ENCODE measurements around the gene TMEM240.
"Not testable (repeated sequence)": the region's sequence is repeated elsewhere in the genome, so short reads cannot be mapped to it uniquely, and the experiment has no call there.

The TMEM240 gene

DNA sequence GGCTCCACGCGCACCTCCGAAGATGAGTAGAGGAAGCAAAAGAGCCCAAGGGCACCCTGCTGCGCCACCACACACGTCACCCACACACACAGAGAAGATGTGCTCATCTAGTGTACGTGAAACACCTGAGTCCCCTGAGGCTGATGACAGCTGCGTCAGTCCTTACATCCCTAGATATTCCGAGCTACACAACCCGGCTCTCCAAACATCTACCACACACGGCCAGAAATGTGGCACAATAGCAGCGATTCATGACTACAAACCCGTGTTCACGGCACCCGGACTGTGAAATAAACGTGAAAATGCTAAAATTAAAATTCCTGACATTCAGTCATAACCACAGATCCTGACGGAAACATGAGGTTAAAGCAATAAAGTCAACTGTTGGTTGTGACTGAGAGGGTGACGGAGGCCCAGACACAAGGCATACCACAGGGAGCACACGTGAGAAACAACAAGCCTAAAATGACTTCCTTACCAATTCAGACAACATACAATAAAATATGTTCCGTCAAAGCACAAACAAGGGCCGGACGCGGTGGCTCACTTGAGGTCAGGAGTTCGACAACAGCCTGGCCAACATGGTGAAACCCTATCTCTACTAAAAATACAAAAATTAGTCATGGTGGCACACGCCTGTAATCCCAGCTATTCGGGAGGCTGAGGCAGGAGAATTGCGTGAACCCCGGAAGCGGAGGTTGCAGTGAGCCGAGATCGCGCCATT is 26.9 kb upstream of the TMEM240 start:
- Histone ChIP-seq H3K9ac (ENCODE audit: low read length) (no peak overlapping the region), H3K36me3 (ENCODE audit: insufficient read depth, low read length) (peaks cover 39% of the 10 kb centered on the region), H3K27ac (ENCODE audit: low read depth, low read length) (no peak overlapping the region), H3K27me3 (ENCODE audit: control insufficient read depth in 1 of 2, insufficient read depth in 2 of 2, low read length in 2 of 2) (no peaks in the 10 kb centered on the region), H3K4me1 (ENCODE audit: insufficient read depth, low read length) (peaks cover 17% of the 10 kb centered on the region), H3K4me3 (ENCODE audit: low read depth in 1 of 2, low read length in 2 of 2) (no peak overlapping the region), H3K9me3 (ENCODE audit: low read length) (no peaks in the 10 kb centered on the region)

DNA sequence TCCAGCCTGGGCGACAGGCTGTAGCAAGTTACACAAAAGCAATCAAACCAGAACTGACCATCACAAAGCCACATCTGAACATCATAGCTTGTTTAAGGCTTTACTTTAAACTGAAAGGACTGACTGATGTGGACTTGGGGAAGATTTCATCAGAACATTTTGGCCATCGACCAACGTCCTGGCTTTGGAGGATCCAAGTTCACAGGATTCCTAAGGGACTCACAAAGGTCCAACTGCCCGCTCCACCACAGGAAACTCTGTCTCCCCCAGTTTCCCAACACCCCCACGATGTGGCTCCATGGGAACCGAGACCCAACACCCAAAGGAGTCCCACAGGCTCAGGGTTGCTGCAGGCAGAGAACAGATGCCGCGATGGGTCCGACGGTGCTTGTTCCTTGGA is 24.9 kb upstream of the TMEM240 start:
- Histone ChIP-seq H3K27ac (ENCODE audit: low read depth, low read length) (no peak overlapping the region), H3K4me3 (ENCODE audit: low read depth in 1 of 2, low read length in 2 of 2) (no peak overlapping the region), H3K9me3 (ENCODE audit: low read length) (no peaks in the 10 kb centered on the region), H3K36me3 (ENCODE audit: insufficient read depth, low read length) (peaks cover 47% of the 10 kb centered on the region), H3K9ac (ENCODE audit: low read length) (no peak overlapping the region), H3K27me3 (ENCODE audit: control insufficient read depth in 1 of 2, insufficient read depth in 2 of 2, low read length in 2 of 2) (no peaks in the 10 kb centered on the region), H3K4me1 (ENCODE audit: insufficient read depth, low read length) (peaks cover 17% of the 10 kb centered on the region)

DNA sequence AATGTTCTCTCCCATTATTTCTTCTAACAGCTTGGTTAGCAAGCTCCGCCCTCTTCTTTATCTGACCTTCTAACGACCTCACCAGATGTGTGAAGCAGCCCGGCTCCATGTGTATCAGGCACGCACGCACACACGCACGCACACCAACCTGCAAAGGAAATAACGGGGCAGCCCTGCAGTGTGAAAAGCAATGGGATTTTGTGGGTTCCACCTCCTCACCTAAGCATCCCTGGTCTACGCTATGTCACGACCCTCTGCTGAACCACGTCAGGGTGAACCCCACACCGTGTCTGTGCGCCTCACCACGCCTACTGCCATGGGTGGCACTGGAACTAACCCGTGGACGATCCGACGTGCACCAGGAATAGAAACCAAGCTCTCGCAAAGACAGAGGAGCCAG is 23.8 kb upstream of the TMEM240 start:
- no peak overlapping the region for H3K27ac ChIP-seq (ENCODE audit: low read depth, low read length)
- peaks cover 42% of the 10 kb centered on the region for H3K36me3 ChIP-seq (ENCODE audit: insufficient read depth, low read length)
- H3K27me3 ChIP-seq (ENCODE audit: control insufficient read depth in 1 of 2, insufficient read depth in 2 of 2, low read length in 2 of 2): no peaks in the 10 kb centered on the region
- no peaks in the 10 kb centered on the region for H3K9me3 ChIP-seq (ENCODE audit: low read length)
- H3K9ac ChIP-seq (ENCODE audit: low read length): no peak overlapping the region
- H3K4me3 ChIP-seq (ENCODE audit: low read depth in 1 of 2, low read length in 2 of 2): no peak overlapping the region
- peaks cover 6% of the 10 kb centered on the region for H3K4me1 ChIP-seq (ENCODE audit: insufficient read depth, low read length)

DNA sequence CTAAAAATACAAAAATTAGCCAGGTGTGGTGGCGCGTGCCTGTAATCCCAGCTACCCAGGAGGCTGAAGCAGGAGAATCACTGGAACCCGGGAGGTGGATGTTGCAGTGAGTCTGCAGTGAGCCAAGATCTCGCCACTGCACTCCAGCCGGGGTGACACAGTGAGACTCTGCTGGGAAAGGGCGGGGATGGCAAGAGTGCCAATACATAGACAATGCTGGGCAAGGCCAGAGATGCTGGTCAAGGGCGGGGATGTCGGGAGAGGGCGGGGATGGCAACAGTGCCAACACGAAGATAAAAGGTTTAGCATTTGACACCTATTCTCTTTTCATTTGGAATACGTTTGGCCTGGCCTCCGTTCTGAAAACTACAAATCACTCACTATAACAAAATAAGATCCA is 23.3 kb upstream of the TMEM240 start:
- peaks cover 42% of the 10 kb centered on the region for H3K36me3 ChIP-seq (ENCODE audit: insufficient read depth, low read length)
- no peak overlapping the region for H3K9ac ChIP-seq (ENCODE audit: low read length)
- no peaks in the 10 kb centered on the region for H3K27me3 ChIP-seq (ENCODE audit: control insufficient read depth in 1 of 2, insufficient read depth in 2 of 2, low read length in 2 of 2)
- H3K4me3 ChIP-seq (ENCODE audit: low read depth in 1 of 2, low read length in 2 of 2): no peak overlapping the region
- H3K4me1 ChIP-seq (ENCODE audit: insufficient read depth, low read length): peaks cover 4% of the 10 kb centered on the region
- H3K9me3 ChIP-seq (ENCODE audit: low read length): no peaks in the 10 kb centered on the region
- no peak overlapping the region for H3K27ac ChIP-seq (ENCODE audit: low read depth, low read length)

DNA sequence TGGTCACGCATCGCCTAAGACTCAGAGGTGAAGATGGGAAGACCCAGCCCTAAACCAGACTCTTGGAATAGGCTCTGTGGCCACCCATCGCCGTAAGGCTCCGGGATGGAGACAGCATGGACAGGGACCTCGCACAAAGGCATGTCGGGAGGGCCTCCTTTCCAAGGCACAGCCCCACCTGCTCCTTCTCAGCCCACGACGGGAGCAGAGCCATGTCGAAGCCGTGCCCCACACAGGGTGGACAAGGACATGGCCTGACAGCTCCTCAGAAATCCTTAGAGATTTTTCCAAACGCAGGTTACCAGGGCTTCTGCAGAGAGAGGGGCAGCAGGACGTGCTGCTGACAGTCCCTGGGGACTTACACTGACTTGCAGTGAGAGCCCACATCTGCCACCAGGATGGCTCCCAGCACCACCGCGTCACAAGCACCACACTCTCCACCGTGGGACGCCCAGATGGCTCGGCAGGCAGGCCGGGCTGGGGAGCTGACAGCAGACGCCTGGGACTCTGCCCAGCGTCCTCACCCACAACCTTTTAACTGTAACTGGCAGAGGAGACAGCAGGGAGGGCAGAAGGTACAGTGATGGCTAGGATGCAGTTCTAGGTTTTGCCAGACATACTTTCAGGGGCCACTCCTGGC is 22.3 kb upstream of the TMEM240 start:
- Histone ChIP-seq H3K9me3 (ENCODE audit: low read length) (no peaks in the 10 kb centered on the region), H3K36me3 (ENCODE audit: insufficient read depth, low read length) (peaks cover 42% of the 10 kb centered on the region), H3K27ac (ENCODE audit: low read depth, low read length) (no peak overlapping the region), H3K9ac (ENCODE audit: low read length) (no peak overlapping the region), H3K4me3 (ENCODE audit: low read depth in 1 of 2, low read length in 2 of 2) (no peak overlapping the region), H3K27me3 (ENCODE audit: control insufficient read depth in 1 of 2, insufficient read depth in 2 of 2, low read length in 2 of 2) (no peaks in the 10 kb centered on the region), H3K4me1 (ENCODE audit: insufficient read depth, low read length) (no peaks in the 10 kb centered on the region)

DNA sequence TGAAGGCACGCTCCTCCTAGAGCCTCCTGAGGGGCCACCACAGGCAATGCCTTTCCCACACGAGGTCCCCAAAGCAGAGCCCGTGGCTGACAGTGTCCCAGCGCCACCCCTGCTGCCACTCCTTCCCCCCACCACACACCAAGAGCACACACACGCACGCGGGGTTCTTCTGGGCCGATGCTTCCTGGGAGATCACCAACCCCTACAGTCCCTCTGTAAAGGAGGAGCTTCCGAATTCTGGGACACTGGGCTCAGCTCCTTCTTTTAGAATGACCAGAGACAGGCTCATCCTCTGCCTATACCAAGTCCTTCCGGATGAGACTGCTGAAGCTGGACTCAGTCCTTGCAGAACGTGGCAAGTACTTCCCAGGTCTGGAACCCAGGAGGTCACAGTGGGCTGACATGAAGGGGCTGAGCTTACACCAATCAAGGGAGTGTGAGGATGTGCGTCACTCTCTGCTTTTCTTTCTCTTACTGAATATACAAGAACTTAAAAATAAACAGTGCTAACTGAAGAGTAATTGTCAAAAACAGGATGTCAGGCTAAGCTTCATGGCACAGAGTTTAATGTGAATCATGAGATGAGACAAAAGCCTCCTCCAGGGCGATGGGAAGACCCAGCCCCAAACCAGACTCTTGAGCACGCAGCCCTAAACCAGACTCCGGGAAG is 21.5 kb upstream of the TMEM240 start:
- no peak overlapping the region for H3K27ac ChIP-seq (ENCODE audit: low read depth, low read length)
- H3K9ac ChIP-seq (ENCODE audit: low read length): no peak overlapping the region
- H3K9me3 ChIP-seq (ENCODE audit: low read length): no peaks in the 10 kb centered on the region
- no peaks in the 10 kb centered on the region for H3K27me3 ChIP-seq (ENCODE audit: control insufficient read depth in 1 of 2, insufficient read depth in 2 of 2, low read length in 2 of 2)
- no peak overlapping the region for H3K4me3 ChIP-seq (ENCODE audit: low read depth in 1 of 2, low read length in 2 of 2)
- H3K4me1 ChIP-seq (ENCODE audit: insufficient read depth, low read length): no peaks in the 10 kb centered on the region
- H3K36me3 ChIP-seq (ENCODE audit: insufficient read depth, low read length): peaks cover 42% of the 10 kb centered on the region

DNA sequence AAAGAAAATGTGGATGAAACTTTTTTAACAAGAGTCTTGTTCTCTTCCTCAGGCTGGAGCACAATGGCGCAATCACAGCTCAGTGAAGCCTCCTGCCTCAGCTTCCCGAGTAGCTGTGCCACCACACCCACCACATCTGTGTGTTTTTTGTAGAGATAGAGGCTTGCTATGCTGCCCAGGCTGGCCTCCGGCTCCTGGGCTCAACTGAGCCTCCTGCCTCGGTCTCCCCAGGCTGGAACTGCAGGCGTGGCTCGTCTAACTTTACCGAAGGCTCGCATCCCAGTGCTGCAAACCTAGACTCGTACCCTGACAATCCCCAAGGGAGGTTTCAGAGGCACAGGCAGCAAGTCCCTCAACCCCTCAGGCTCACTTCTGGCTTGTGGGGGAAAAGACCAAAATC is 19.8 kb upstream of the TMEM240 start:
- Histone ChIP-seq H3K36me3 (ENCODE audit: insufficient read depth, low read length) (peaks cover 36% of the 10 kb centered on the region), H3K27me3 (ENCODE audit: control insufficient read depth in 1 of 2, insufficient read depth in 2 of 2, low read length in 2 of 2) (no peaks in the 10 kb centered on the region), H3K4me3 (ENCODE audit: low read depth in 1 of 2, low read length in 2 of 2) (no peak overlapping the region), H3K27ac (ENCODE audit: low read depth, low read length) (no peak overlapping the region), H3K9me3 (ENCODE audit: low read length) (no peaks in the 10 kb centered on the region), H3K9ac (ENCODE audit: low read length) (no peak overlapping the region), H3K4me1 (ENCODE audit: insufficient read depth, low read length) (no peaks in the 10 kb centered on the region)

DNA sequence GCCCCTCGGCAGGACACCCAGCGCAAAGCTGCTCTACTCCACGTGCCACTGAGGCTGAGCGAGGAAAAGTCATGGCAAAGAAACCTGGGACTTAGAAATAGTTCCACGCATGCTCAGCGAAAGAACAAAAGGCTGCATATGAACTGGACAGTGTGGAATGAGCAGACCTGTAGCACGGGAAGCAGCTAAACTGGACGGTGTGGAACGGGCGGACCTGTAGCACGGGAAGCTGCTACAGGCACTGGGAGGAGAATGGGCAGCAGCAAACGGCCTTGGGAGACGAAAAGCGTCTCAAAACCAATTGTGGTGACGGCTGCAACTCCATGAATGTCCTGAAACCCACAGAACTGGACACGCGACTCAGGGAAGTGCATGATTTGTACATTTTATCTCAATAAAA is 18.6 kb upstream of the TMEM240 start:
- H3K27ac ChIP-seq (ENCODE audit: low read depth, low read length): no peak overlapping the region
- no peak overlapping the region for H3K4me3 ChIP-seq (ENCODE audit: low read depth in 1 of 2, low read length in 2 of 2)
- H3K9me3 ChIP-seq (ENCODE audit: low read length): no peaks in the 10 kb centered on the region
- peaks cover 29% of the 10 kb centered on the region for H3K36me3 ChIP-seq (ENCODE audit: insufficient read depth, low read length)
- no peaks in the 10 kb centered on the region for H3K4me1 ChIP-seq (ENCODE audit: insufficient read depth, low read length)
- H3K9ac ChIP-seq (ENCODE audit: low read length): no peak overlapping the region
- H3K27me3 ChIP-seq (ENCODE audit: control insufficient read depth in 1 of 2, insufficient read depth in 2 of 2, low read length in 2 of 2): no peaks in the 10 kb centered on the region

DNA sequence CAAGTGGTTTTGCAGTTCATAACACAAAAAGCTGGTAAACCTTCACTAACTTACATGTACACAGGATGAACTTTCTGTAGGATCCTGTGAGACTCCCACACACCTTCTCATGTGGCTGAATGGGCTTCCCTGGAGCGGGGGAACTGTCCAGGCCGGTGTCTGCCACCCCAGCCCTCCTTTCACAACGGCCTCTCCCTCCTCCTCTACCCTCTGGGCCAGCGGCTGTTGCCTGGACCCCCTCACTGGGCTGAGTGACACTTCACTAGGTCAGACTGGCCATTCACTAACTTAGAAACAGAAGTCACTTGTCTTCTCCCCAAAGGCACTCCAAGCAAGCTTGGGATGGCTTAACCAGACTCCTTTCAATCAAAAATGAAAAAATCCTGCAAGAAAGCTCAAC is 18.2 kb upstream of the TMEM240 start:
- no peak overlapping the region for H3K9ac ChIP-seq (ENCODE audit: low read length)
- peaks cover 24% of the 10 kb centered on the region for H3K36me3 ChIP-seq (ENCODE audit: insufficient read depth, low read length)
- no peaks in the 10 kb centered on the region for H3K27me3 ChIP-seq (ENCODE audit: control insufficient read depth in 1 of 2, insufficient read depth in 2 of 2, low read length in 2 of 2)
- H3K27ac ChIP-seq (ENCODE audit: low read depth, low read length): no peak overlapping the region
- no peaks in the 10 kb centered on the region for H3K4me1 ChIP-seq (ENCODE audit: insufficient read depth, low read length)
- no peak overlapping the region for H3K4me3 ChIP-seq (ENCODE audit: low read depth in 1 of 2, low read length in 2 of 2)
- H3K9me3 ChIP-seq (ENCODE audit: low read length): no peaks in the 10 kb centered on the region

DNA sequence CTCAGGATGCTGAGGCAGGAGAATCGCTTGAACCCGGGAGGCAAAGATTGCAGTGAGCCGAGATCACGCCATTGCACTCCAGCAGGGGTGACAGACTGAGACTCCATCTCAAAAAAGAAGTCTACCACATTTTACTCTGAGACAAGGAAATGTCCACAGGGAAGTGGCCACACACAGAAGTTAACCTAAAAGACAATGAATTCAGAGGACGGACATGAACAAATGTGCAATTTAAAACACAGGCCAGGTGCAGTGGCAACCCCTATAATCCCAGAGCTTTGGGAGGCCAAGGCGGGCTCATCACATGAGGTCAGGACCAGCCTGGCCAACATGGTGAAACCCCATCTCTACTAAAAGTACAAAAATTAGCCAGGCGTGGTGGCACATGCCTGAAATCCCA is 17.3 kb upstream of the TMEM240 start:
- not testable (repeated sequence) for H3K27ac ChIP-seq (ENCODE audit: low read depth, low read length); H3K9me3 ChIP-seq (ENCODE audit: low read length); H3K4me1 ChIP-seq (ENCODE audit: insufficient read depth, low read length); H3K4me3 ChIP-seq (ENCODE audit: low read depth in 1 of 2, low read length in 2 of 2); H3K27me3 ChIP-seq (ENCODE audit: control insufficient read depth in 1 of 2, insufficient read depth in 2 of 2, low read length in 2 of 2); H3K9ac ChIP-seq (ENCODE audit: low read length)
- peaks cover 17% of the 10 kb centered on the region for H3K36me3 ChIP-seq (ENCODE audit: insufficient read depth, low read length)

DNA sequence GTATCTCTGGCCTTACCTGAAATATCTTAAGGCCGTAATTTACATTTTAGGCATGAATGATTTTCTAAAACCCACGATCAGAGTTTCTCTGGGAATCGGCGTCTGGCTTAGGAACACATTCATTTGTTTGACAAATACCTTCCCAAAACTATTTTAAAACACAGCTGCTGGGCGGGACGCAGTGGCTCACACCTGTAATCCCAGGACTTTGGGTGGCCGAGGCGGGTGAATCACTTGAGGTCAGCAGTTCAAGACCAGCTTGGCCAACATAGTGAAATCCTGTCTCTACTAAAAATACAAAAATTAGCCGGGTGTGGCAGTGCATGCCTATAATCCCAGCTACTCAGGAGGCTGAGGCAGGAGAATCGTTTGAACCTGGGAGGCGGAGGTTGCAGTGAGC is 16.5 kb upstream of the TMEM240 start:
- not testable (repeated sequence) for H3K27ac ChIP-seq (ENCODE audit: low read depth, low read length); H3K27me3 ChIP-seq (ENCODE audit: control insufficient read depth in 1 of 2, insufficient read depth in 2 of 2, low read length in 2 of 2); H3K9ac ChIP-seq (ENCODE audit: low read length); H3K4me1 ChIP-seq (ENCODE audit: insufficient read depth, low read length); H3K4me3 ChIP-seq (ENCODE audit: low read depth in 1 of 2, low read length in 2 of 2); H3K36me3 ChIP-seq (ENCODE audit: insufficient read depth, low read length); H3K9me3 ChIP-seq (ENCODE audit: low read length)

DNA sequence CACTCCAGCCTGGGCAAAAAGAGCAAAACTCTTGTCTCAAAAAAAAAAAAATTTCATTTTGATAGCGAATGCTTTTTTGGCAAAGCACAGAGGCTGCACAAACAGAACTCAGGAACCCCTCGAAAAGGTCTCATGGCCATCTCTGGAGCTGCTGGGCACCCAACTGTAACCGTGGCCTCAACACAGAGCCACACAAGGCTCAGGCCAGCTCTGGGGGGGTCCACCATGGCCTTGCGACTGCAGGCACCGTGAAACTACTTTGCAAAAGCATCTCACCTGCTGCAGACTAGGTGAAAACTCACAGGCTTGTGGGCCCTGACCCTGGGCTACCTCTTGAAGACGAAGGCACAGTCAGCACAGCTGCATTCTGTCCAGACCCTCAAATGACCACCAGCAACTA is 16.1 kb upstream of the TMEM240 start:
- Histone ChIP-seq H3K4me1 (ENCODE audit: insufficient read depth, low read length) (no peaks in the 10 kb centered on the region), H3K9ac (ENCODE audit: low read length) (no peak overlapping the region), H3K27ac (ENCODE audit: low read depth, low read length) (no peak overlapping the region), H3K36me3 (ENCODE audit: insufficient read depth, low read length) (peaks cover 7% of the 10 kb centered on the region), H3K4me3 (ENCODE audit: low read depth in 1 of 2, low read length in 2 of 2) (no peak overlapping the region), H3K9me3 (ENCODE audit: low read length) (no peaks in the 10 kb centered on the region), H3K27me3 (ENCODE audit: control insufficient read depth in 1 of 2, insufficient read depth in 2 of 2, low read length in 2 of 2) (no peaks in the 10 kb centered on the region)
